ENCODE measurements around the gene ILF3. TPM values are rescaled to one million over a fixed set of nuclear protein-coding genes. Genes with fewer than 3 reads are reported as not detected.

The ILF3 gene
- total and polyA plus RNA-seq, 10 of the 15 experiments (the other 5 are each of a cell fraction or from before 2014, with no cell fraction given), result 28.1 to 383 (median 176) TPM

GRCh38 chr19:10717356-10718204 is 63.4 kb downstream of the ILF3 start, which contains the start of gene DNM2 (continued):
- TF ChIP-seq POLR2AphosphoS2 (IDR thresholded peaks at IDR 0.05; ENCODE audit: low read depth, low read length) (peak; percentile 63; the same call in 1 of the 2 replicates), TAF1 (IDR thresholded peaks at IDR 0.05; ENCODE audit: borderline replicate concordance, low read depth, low read length) (0 out of 2 replicates have a peak, but pooled peaks have one; percentile 47), ATF3 (IDR thresholded peaks at IDR 0.05; ENCODE audit: borderline replicate concordance, extremely low read depth, low read depth, low read length) (no peak), YY1 (IDR thresholded peaks at IDR 0.05; ENCODE audit: low read depth, low read length) (peak; percentile 64; the same call in 1 of the 2 replicates), ZBTB4 (CRISPR knock-in tag; IDR thresholded peaks at IDR 0.05) (no peak), EZH2 (IDR thresholded peaks at IDR 0.05; ENCODE audit: borderline replicate concordance, control insufficient read depth, low read depth, low read length) (no peak), NR2C1 (IDR thresholded peaks at IDR 0.05) (peak; percentile 88), SPI1 (IDR thresholded peaks at IDR 0.05; ENCODE audit: borderline replicate concordance, insufficient read depth, low read depth, low read length) (peak; percentile 45; the same call in 1 of the 2 replicates), PAX5 (IDR thresholded peaks at IDR 0.05; ENCODE audit: borderline replicate concordance, low read depth, low read length) (0 out of 2 replicates have a peak, but pooled peaks have one; percentile 50), ZZZ3 (IDR thresholded peaks at IDR 0.05; ENCODE audit: control insufficient read depth, insufficient read length, low read depth) (no peak), POLR2AphosphoS5 (IDR thresholded peaks at IDR 0.05; ENCODE audit: low read length) (peak; percentile 81; the same call in 1 of the 2 replicates), ZBTB33 (IDR thresholded peaks at IDR 0.05) (peak; percentile 71; the same call in 1 of the 2 replicates), NR2F1 (conservative IDR thresholded peaks at IDR 0.05) (peak; percentile 89), KAT2A (conservative IDR thresholded peaks at IDR 0.05; ENCODE audit: control insufficient read depth, low read depth, low read length) (no peak), RELA (IDR thresholded peaks at IDR 0.05; ENCODE audit: borderline replicate concordance, partially characterized antibody) (peak; percentile 41), CEBPB (IDR thresholded peaks at IDR 0.05; ENCODE audit: borderline replicate concordance in 1 of 2, low read depth in 2 of 2, low read length in 2 of 2) (peak in 1 of 2 experiments; percentile 29; a peak in 1 of 4 replicates), IKZF1 (conservative IDR thresholded peaks at IDR 0.05) (peak; percentile 82), GABPA (IDR thresholded peaks at IDR 0.05; ENCODE audit: low read depth) (peak; percentile 95), PAX8 (IDR thresholded peaks at IDR 0.05) (no peak), RELB (IDR thresholded peaks at IDR 0.05; ENCODE audit: low read depth) (peak; percentile 79; the same call in 1 of the 2 replicates), EED (IDR thresholded peaks at IDR 0.05; ENCODE audit: low read depth) (peak; percentile 74), RFX5 (IDR thresholded peaks at IDR 0.05; ENCODE audit: low read depth, low read length) (peak; percentile 87)
